GM12891 (cell line): Measurements from ENCODE around the gene ECD.
"Not testable (repeated sequence)": the region's sequence is repeated elsewhere in the genome, so short reads cannot be mapped to it uniquely, and the experiment has no call there.

Source experiments
- DNase-seq: peaks from one replicate; pipeline ENCODE4 v3.0.0; 2011; ENCODE audit warnings: low spot score; ENCODE audit not compliant: insufficient read length
- FAIRE-seq: peaks from 2 replicates; lab custom pipeline; 2011; peaks lifted over from hg19 to GRCh38; lab: Jason Lieb, UNC
- PAX5 ChIP-seq: IDR thresholded peaks from 2 replicates; pipeline ENCODE4 v1.6.1; 2011; ENCODE audit warnings: low read length, moderate library complexity, mild to moderate bottlenecking; ENCODE audit not compliant: insufficient read depth, severe bottlenecking
- POLR2A ChIP-seq: IDR thresholded peaks from 2 replicates; pipeline ENCODE4 v1.6.1; 2011; ENCODE audit warnings: low read depth, low read length, control low read depth
- POLR2AphosphoS5 ChIP-seq: IDR thresholded peaks from 2 replicates; pipeline ENCODE4 v1.6.1; 2011; ENCODE audit warnings: low read depth, low read length, control low read depth
- POU2F2 ChIP-seq: IDR thresholded peaks from 2 replicates; pipeline ENCODE4 v1.6.1; 2011; ENCODE audit warnings: low read depth, mild to moderate bottlenecking, control low read depth, low read length, moderate library complexity
- SPI1 ChIP-seq: IDR thresholded peaks from 2 replicates; pipeline ENCODE4 v1.6.1; 2011; ENCODE audit warnings: low read depth, low read length, control low read depth
- TAF1 ChIP-seq: IDR thresholded peaks from 2 replicates; pipeline ENCODE4 v1.6.1; 2011; ENCODE audit warnings: low read depth, low read length, control low read depth

The ECD gene

GRCh38 chr10:73134727-73135126, 33.1 kb downstream of the ECD start:
- FAIRE-seq (no peak), DNase-seq (no peak)
- TF ChIP-seq PAX5 (no peak), POLR2AphosphoS5 (no peak), POU2F2 (no peak)

- DNase-seq (no peak), FAIRE-seq (peak; percentile 28)
- TF ChIP-seq PAX5 (no peak), POU2F2 (no peak), TAF1 (no peak), POLR2AphosphoS5 (no peak), SPI1 (no peak), POLR2A (no peak)
Observed at GRCh38 chr10:73131913-73132686, 35.7 kb downstream of the ECD start.

GRCh38 chr10:73131301-73131700, 36.5 kb downstream of the ECD start:
- TF ChIP-seq POU2F2 (no peak), PAX5 (no peak), SPI1 (no peak), POLR2AphosphoS5 (no peak), POLR2A (no peak), TAF1 (no peak)
- DNase-seq (no peak), FAIRE-seq (no peak)

GRCh38 chr10:73126343-73126742, 41.5 kb downstream of the ECD start:
- TF ChIP-seq SPI1 = no peak
- no peak; the same call in 1 of the 2 replicates for TF ChIP-seq POLR2AphosphoS5
- no peak for TF ChIP-seq PAX5
- no peak for TF ChIP-seq POU2F2
- no peak for TF ChIP-seq TAF1
- no peak; the same call in 1 of the 2 replicates for TF ChIP-seq POLR2A
- FAIRE-seq (no peak), DNase-seq (no peak)

- FAIRE-seq (no peak), DNase-seq (no peak)
- TF ChIP-seq TAF1 = no peak
- no peak for TF ChIP-seq POLR2A
- TF ChIP-seq PAX5 = no peak
- TF ChIP-seq POLR2AphosphoS5 = no peak
- no peak for TF ChIP-seq SPI1
- no peak for TF ChIP-seq POU2F2
Observed at GRCh38 chr10:73119952-73120351, 47.9 kb downstream of the ECD start.

- FAIRE-seq = no peak
- TF ChIP-seq PAX5 (no peak), TAF1 (no peak), POLR2AphosphoS5 (no peak), POU2F2 (no peak), SPI1 (no peak)
- DNase-seq = no peak
Observed at GRCh38 chr10:73119457-73119856, 48.4 kb downstream of the ECD start.

GRCh38 chr10:73117976-73118743, 49.6 kb downstream of the ECD start:
- FAIRE-seq (peak; percentile 62), DNase-seq (no peak)
- TF ChIP-seq TAF1 (no peak), SPI1 (no peak), POLR2AphosphoS5 (no peak), PAX5 (no peak), POU2F2 (no peak), POLR2A (no peak)

- no peak for FAIRE-seq
- TF ChIP-seq POLR2A (no peak), PAX5 (no peak), POLR2AphosphoS5 (no peak), TAF1 (no peak), SPI1 (no peak), POU2F2 (no peak)
Observed at GRCh38 chr10:73116017-73116416, 51.8 kb downstream of the ECD start.

GRCh38 chr10:73113551-73113950, 54.3 kb downstream of the ECD start:
- FAIRE-seq = no peak
- TF ChIP-seq POLR2AphosphoS5 (no peak), POLR2A (no peak), PAX5 (no peak), SPI1 (no peak), TAF1 (no peak), POU2F2 (no peak)
- no peak for DNase-seq

More at GRCh38 chr10:73116017-73116416, 51.8 kb downstream of the ECD start:
- no peak for DNase-seq

GRCh38 chr10:73112032-73112431, 55.8 kb downstream of the ECD start:
- not testable (repeated sequence) for FAIRE-seq

More at GRCh38 chr10:73112032-73112431, 55.8 kb downstream of the ECD start:
- DNase-seq = not testable (repeated sequence)
